HCT116 (cell line): ENCODE measurements around the gene APOBEC3C. TPM values are rescaled to one million over a fixed set of nuclear protein-coding genes. Genes with fewer than 3 reads are reported as not detected.

Source experiments
- ATAC-seq: fragments of 200-7000 bp; cut with Tn5 transposase; 2 replicates; pipeline ENCODE4 v1.9.1; 2020; ENCODE audit warnings: mild to moderate bottlenecking, moderate library complexity
- BruUV-seq: library from RNA; stranded (reverse); fragments of 400-500 nt; replicated peaks from 2 replicates; lab custom pipeline; 2021; lab: Mats Ljungman, UMichigan
- CTCF ChIA-PET: fragments of 300-600 bp; sonication (Branson Sonifier 250); formaldehyde crosslinking; loops from one replicate; lab custom pipeline; 2021; ENCODE audit warnings: antibody characterized with exemption; lab: Charles Lee
- POLR2A ChIA-PET: fragments of 300-600, 350-600 bp; sonication (Branson Sonifier 250); formaldehyde crosslinking; loops from one replicate; lab custom pipeline; 2021; ENCODE audit warnings: antibody characterized with exemption; lab: Charles Lee
- RAD21 ChIA-PET, 2 experiments: fragments of 300-600 bp; sonication (Branson Sonifier 250); formaldehyde crosslinking; loops; one replicate each; lab custom pipeline; 2023; ENCODE audit warnings: low total read pairs in 2 of 2; ENCODE audit not compliant: uncharacterized antibody in 2 of 2, unreplicated experiment in 2 of 2, low non-redundant PET in 1 of 2; lab: Charles Lee
- DNase-seq: peaks from one replicate; pipeline ENCODE4 v3.0.0-alpha.2; 2010; ENCODE audit warnings: low read depth, low spot score
- H2AFZ ChIP-seq: fragments of 200-600 bp; shearing (Covaris generic), sonication (generic); 2 replicates; pipeline ENCODE4 v1.6.1; 2017; ENCODE audit warnings: low read depth, mixed run types, mixed read lengths, antibody characterized with exemption, low read length; ENCODE audit not compliant: poor library complexity, severe bottlenecking
- H3K27ac ChIP-seq: 2 replicates; pipeline ENCODE4 v1.5.1; 2012; ENCODE audit warnings: low read depth, low read length
- H3K27me3 ChIP-seq: fragments of 200-600 bp; sonication (generic); 2 replicates; pipeline ENCODE4 v1.6.1; 2016; ENCODE audit warnings: mixed run types, low read length, mixed read lengths; ENCODE audit not compliant: insufficient read depth
- H3K36me3 ChIP-seq, 2 experiments: fragments of 200-500 bp in 1 of 2; fragments of 200-600 bp in 1 of 2; sonication (Bioruptor generic) in 1 of 2; sonication (generic) in 1 of 2; 2 replicates each; pipeline versions ENCODE4 v1.5.1 to v1.6.1; 2014 to 2016; ENCODE audit warnings: low read length in 2 of 2, inconsistent platforms in 1 of 2, mixed read lengths in 1 of 2, mixed run types in 1 of 2; ENCODE audit not compliant: insufficient read depth in 2 of 2, control insufficient read depth in 1 of 2
- H3K4me1 ChIP-seq, 2 experiments: fragments of 200-600 bp in 1 of 2; sonication (generic) in 1 of 2; 2 replicates each; pipeline versions ENCODE4 v1.5.1 to v1.6.1; 2012 to 2017; ENCODE audit warnings: low read length in 2 of 2, inconsistent platforms in 1 of 2, mild to moderate bottlenecking in 1 of 2, mixed read lengths in 1 of 2, mixed run types in 1 of 2, moderate library complexity in 1 of 2; ENCODE audit not compliant: insufficient read depth in 2 of 2, control insufficient read depth in 1 of 2
- H3K4me2 ChIP-seq: fragments of 200-600 bp; sonication (generic); 2 replicates; pipeline ENCODE4 v1.6.1; 2017; ENCODE audit warnings: mixed run types, low read length, mixed read lengths
- H3K4me3 ChIP-seq, 2 experiments: fragments of 200-600 bp in 1 of 2; sonication (generic) in 1 of 2; replicated peaks in 1 of 2; 2 replicates each; pipeline ENCODE4 v1.5.1; 2011 to 2016; ENCODE audit warnings: low read length in 2 of 2, control low read depth in 1 of 2, low read depth in 1 of 2, mild to moderate bottlenecking in 1 of 2, mixed read lengths in 1 of 2, mixed run types in 1 of 2
- H3K79me2 ChIP-seq: fragments of 200-600 bp; sonication (generic); 2 replicates; pipeline ENCODE4 v1.6.1; 2017; ENCODE audit warnings: mild to moderate bottlenecking, mixed run types, low read length, moderate library complexity, mixed read lengths; ENCODE audit not compliant: insufficient read depth
- H3K9ac ChIP-seq: fragments of 200-600 bp; sonication (generic); 2 replicates; pipeline ENCODE4 v1.6.1; 2016; ENCODE audit warnings: low read length, mixed read lengths
- H3K9me2 ChIP-seq: fragments of 200-600 bp; sonication (generic), shearing (Covaris generic); 2 replicates; pipeline ENCODE4 v1.6.1; 2017; ENCODE audit warnings: mixed run types, mild to moderate bottlenecking, moderate library complexity; ENCODE audit not compliant: insufficient read depth
- H3K9me3 ChIP-seq, 2 experiments: fragments of 200-500 bp in 1 of 2; fragments of 200-600 bp in 1 of 2; sonication (Bioruptor generic) in 1 of 2; sonication (generic) in 1 of 2; 2 replicates each; pipeline ENCODE4 v1.6.1; 2014 to 2017; ENCODE audit warnings: low read length in 2 of 2, mixed read lengths in 2 of 2, inconsistent platforms in 1 of 2, low read depth in 1 of 2, mild to moderate bottlenecking in 1 of 2, mixed run types in 1 of 2, moderate library complexity in 1 of 2; ENCODE audit not compliant: control insufficient read depth in 1 of 2, insufficient read depth in 1 of 2
- H4K20me1 ChIP-seq: fragments of 200-600 bp; sonication (generic), shearing (Covaris generic); 2 replicates; pipeline ENCODE4 v1.6.1; 2017; ENCODE audit warnings: mixed run types, mild to moderate bottlenecking, moderate library complexity; ENCODE audit not compliant: insufficient read depth
- CBX3 ChIP-seq: IDR thresholded peaks from 2 replicates; pipeline ENCODE4 v1.6.1; 2012; ENCODE audit warnings: low read depth
- ELF1 ChIP-seq: IDR thresholded peaks from 2 replicates; pipeline ENCODE4 v1.6.1; 2012; ENCODE audit warnings: low read depth, borderline replicate concordance
- EZH2 ChIP-seq: fragments of 200-600 bp; sonication (generic); IDR thresholded peaks from 2 replicates; pipeline ENCODE4 v1.6.1; 2017; ENCODE audit warnings: antibody characterized with exemption, mixed run types
- EZH2phosphoT487 ChIP-seq: fragments of 200-600 bp; IDR thresholded peaks from 2 replicates; pipeline ENCODE4 v1.6.1; 2018; ENCODE audit warnings: antibody characterized with exemption, borderline replicate concordance
- FOSL1 ChIP-seq: IDR thresholded peaks from 2 replicates; pipeline ENCODE4 v1.6.1; 2012; ENCODE audit warnings: low read depth
- JUND ChIP-seq: IDR thresholded peaks from 2 replicates; pipeline ENCODE4 v1.6.1; 2012
- POLR2AphosphoS5 ChIP-seq: IDR thresholded peaks from 2 replicates; pipeline ENCODE4 v1.6.1; 2011; ENCODE audit warnings: mild to moderate bottlenecking, low read depth, low read length, moderate library complexity
- RAD21 ChIP-seq: IDR thresholded peaks from 2 replicates; pipeline ENCODE4 v1.6.1; 2012; ENCODE audit warnings: low read depth, mild to moderate bottlenecking
- SP1 ChIP-seq: IDR thresholded peaks from 2 replicates; pipeline ENCODE4 v1.6.1; 2012; ENCODE audit warnings: low read depth
- SRF ChIP-seq: IDR thresholded peaks from 2 replicates; pipeline ENCODE4 v1.6.1; 2012; ENCODE audit warnings: low read depth
- TCF7L2 ChIP-seq: IDR thresholded peaks from 2 replicates; pipeline ENCODE4 v1.7.0; 2011; ENCODE audit warnings: borderline replicate concordance, inconsistent platforms; ENCODE audit not compliant: insufficient read depth, insufficient read length; ENCODE audit errors: extremely low read depth
- YY1 ChIP-seq: IDR thresholded peaks from 2 replicates; pipeline ENCODE4 v1.6.1; 2011; ENCODE audit warnings: low read length, low read depth, moderate library complexity, mild to moderate bottlenecking; ENCODE audit not compliant: insufficient replicate concordance; ENCODE audit errors: extremely low read depth
- ZFX ChIP-seq: fragments of 450-650 bp; IDR thresholded peaks from 2 replicates; pipeline ENCODE4 v1.6.1; 2017
- ZNF274 ChIP-seq: fragments of 200-500 bp; sonication (Bioruptor generic); IDR thresholded peaks from 2 replicates; pipeline ENCODE4 v1.6.1; 2014; ENCODE audit warnings: mild to moderate bottlenecking, low read depth, low read length, inconsistent platforms
- intact Hi-C: fragments of 100-400 bp; cut with micrococcal nuclease; formaldehyde crosslinking; loops from 2 replicates; pipeline ENCODE4 v1.10.0; 2022
- total RNA-seq: library from RNA; stranded (reverse); gene quantifications from one replicate; pipeline ENCODE4 v1.2.1, GENCODE V29; 2021; ENCODE audit not compliant: unreplicated experiment
- TF ChIP-seq, protein P1 (sequence below): IDR thresholded peaks from 2 replicates; pipeline ENCODE4 v1.6.1; 2012
- TF ChIP-seq, protein P2 (sequence below), 3 experiments: fragments of 200-600 bp in 1 of 3; sonication (generic) in 1 of 3; IDR thresholded peaks in 2 of 3; conservative IDR thresholded peaks in 1 of 3; 2 replicates each; pipeline ENCODE4 v1.5.1; 2012 to 2017; ENCODE audit warnings: low read depth in 2 of 3, low read length in 2 of 3, antibody characterized with exemption in 1 of 3, borderline replicate concordance in 1 of 3, control low read depth in 1 of 3, mild to moderate bottlenecking in 1 of 3, mixed read lengths in 1 of 3, mixed run types in 1 of 3, moderate library complexity in 1 of 3; ENCODE audit not compliant: insufficient read depth in 1 of 3
- TF ChIP-seq, protein P3 (sequence below): IDR thresholded peaks from 2 replicates; pipeline ENCODE4 v1.6.1; 2011; ENCODE audit warnings: mild to moderate bottlenecking, low read length, moderate library complexity; ENCODE audit not compliant: insufficient replicate concordance; ENCODE audit errors: extremely low read depth
- TF ChIP-seq, protein P4 (sequence below): IDR thresholded peaks from 2 replicates; pipeline ENCODE4 v1.6.1; 2012
- TF ChIP-seq, protein P5 (sequence below): IDR thresholded peaks from 2 replicates; pipeline ENCODE4 v1.6.1; 2012; ENCODE audit warnings: low read depth

The APOBEC3C gene
- total RNA-seq, 1 experiment from 2014 or later: 40.2 TPM

DNA sequence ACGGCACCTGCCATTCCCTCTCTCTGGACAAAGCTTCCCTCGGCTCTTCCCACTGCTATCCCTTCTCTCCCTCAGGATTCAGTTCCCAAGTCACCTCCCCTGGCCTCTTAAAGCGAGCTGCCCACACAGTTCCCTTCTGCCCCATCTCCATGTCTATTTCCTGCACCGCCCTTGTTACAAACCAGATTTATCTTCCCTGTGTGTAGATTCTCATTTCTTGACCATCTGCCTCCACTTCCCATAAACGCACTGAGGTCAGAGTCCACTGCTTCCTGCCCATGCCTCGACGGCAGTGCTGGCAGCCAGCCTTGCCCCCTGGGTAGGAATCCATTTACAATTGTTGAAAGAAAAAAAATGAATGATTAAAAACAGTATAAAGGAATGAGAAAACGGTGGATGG is 43.5 kb upstream of the APOBEC3C start (continued):
- no peak for TF ChIP-seq TCF7L2
- TF ChIP-seq, all 23 proteins: peak for 0

DNA sequence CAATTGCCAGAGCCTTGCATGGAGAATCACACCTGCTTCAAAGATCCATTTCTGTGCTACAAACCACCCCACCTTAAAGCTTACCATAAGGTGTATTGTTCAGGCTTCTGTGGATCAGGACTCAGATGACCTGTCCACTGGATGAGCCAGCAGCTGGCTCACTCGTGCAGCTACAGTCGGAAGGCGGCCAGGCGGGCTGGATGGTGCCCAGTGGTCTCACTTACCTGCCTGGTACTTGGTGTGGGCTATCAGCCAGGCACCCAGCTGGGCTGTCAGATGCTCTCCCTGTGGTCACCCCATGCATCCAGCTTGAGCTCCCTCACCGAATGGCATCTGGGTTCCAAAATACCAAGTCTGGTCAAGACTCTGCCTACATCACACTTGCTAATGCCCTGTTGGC is 42.9 kb upstream of the APOBEC3C start:
- BruUV-seq: no TSS peak
- Histone ChIP-seq H3K27ac (no peak overlapping the region), H3K9ac (no peak overlapping the region), H3K9me2 (no peaks in the 10 kb centered on the region), H2AFZ (no peak overlapping the region), H3K4me1 (no peaks in the 10 kb centered on the region), H4K20me1 (no peaks in the 10 kb centered on the region), H3K36me3 (no peaks in the 10 kb centered on the region), H3K27me3 (no peaks in the 10 kb centered on the region), H3K4me3 (no peak overlapping the region), H3K79me2 (no peaks in the 10 kb centered on the region), H3K9me3 (no peaks in the 10 kb centered on the region), H3K4me2 (no peak overlapping the region)
- ChIA-PET RAD21 (no interaction called here), POLR2A (no interaction called here), CTCF (no interaction called here)
- intact Hi-C loops: no loop called here
- ATAC-seq (no peak), DNase-seq (no peak)
- TF ChIP-seq RAD21 (no peak), JUND (no peak), EZH2 (no peak), SP1 (no peak), POLR2AphosphoS5 (no peak), TCF7L2 (no peak), ZNF274 (no peak), FOSL1 (no peak), ZFX (no peak), EZH2phosphoT487 (no peak), YY1 (no peak), ELF1 (no peak), SRF (no peak), CBX3 (no peak)
- TF ChIP-seq, protein P1, sequence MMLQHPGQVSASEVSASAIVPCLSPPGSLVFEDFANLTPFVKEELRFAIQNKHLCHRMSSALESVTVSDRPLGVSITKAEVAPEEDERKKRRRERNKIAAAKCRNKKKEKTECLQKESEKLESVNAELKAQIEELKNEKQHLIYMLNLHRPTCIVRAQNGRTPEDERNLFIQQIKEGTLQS: no peak
- TF ChIP-seq, protein P2, sequence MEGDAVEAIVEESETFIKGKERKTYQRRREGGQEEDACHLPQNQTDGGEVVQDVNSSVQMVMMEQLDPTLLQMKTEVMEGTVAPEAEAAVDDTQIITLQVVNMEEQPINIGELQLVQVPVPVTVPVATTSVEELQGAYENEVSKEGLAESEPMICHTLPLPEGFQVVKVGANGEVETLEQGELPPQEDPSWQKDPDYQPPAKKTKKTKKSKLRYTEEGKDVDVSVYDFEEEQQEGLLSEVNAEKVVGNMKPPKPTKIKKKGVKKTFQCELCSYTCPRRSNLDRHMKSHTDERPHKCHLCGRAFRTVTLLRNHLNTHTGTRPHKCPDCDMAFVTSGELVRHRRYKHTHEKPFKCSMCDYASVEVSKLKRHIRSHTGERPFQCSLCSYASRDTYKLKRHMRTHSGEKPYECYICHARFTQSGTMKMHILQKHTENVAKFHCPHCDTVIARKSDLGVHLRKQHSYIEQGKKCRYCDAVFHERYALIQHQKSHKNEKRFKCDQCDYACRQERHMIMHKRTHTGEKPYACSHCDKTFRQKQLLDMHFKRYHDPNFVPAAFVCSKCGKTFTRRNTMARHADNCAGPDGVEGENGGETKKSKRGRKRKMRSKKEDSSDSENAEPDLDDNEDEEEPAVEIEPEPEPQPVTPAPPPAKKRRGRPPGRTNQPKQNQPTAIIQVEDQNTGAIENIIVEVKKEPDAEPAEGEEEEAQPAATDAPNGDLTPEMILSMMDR (IDR thresholded peaks at IDR 0.05 in 2 of 3, conservative IDR thresholded peaks at IDR 0.05 in 1 of 3; ENCODE audit: borderline replicate concordance in 1 of 3, insufficient read depth in 1 of 3, low read depth in 2 of 3, low read length in 2 of 3): no peak
- TF ChIP-seq, protein P3, sequence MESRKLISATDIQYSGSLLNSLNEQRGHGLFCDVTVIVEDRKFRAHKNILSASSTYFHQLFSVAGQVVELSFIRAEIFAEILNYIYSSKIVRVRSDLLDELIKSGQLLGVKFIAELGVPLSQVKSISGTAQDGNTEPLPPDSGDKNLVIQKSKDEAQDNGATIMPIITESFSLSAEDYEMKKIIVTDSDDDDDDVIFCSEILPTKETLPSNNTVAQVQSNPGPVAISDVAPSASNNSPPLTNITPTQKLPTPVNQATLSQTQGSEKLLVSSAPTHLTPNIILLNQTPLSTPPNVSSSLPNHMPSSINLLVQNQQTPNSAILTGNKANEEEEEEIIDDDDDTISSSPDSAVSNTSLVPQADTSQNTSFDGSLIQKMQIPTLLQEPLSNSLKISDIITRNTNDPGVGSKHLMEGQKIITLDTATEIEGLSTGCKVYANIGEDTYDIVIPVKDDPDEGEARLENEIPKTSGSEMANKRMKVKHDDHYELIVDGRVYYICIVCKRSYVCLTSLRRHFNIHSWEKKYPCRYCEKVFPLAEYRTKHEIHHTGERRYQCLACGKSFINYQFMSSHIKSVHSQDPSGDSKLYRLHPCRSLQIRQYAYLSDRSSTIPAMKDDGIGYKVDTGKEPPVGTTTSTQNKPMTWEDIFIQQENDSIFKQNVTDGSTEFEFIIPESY: no peak
- TF ChIP-seq, protein P4, sequence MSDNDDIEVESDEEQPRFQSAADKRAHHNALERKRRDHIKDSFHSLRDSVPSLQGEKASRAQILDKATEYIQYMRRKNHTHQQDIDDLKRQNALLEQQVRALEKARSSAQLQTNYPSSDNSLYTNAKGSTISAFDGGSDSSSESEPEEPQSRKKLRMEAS: no peak
- TF ChIP-seq, protein P5, sequence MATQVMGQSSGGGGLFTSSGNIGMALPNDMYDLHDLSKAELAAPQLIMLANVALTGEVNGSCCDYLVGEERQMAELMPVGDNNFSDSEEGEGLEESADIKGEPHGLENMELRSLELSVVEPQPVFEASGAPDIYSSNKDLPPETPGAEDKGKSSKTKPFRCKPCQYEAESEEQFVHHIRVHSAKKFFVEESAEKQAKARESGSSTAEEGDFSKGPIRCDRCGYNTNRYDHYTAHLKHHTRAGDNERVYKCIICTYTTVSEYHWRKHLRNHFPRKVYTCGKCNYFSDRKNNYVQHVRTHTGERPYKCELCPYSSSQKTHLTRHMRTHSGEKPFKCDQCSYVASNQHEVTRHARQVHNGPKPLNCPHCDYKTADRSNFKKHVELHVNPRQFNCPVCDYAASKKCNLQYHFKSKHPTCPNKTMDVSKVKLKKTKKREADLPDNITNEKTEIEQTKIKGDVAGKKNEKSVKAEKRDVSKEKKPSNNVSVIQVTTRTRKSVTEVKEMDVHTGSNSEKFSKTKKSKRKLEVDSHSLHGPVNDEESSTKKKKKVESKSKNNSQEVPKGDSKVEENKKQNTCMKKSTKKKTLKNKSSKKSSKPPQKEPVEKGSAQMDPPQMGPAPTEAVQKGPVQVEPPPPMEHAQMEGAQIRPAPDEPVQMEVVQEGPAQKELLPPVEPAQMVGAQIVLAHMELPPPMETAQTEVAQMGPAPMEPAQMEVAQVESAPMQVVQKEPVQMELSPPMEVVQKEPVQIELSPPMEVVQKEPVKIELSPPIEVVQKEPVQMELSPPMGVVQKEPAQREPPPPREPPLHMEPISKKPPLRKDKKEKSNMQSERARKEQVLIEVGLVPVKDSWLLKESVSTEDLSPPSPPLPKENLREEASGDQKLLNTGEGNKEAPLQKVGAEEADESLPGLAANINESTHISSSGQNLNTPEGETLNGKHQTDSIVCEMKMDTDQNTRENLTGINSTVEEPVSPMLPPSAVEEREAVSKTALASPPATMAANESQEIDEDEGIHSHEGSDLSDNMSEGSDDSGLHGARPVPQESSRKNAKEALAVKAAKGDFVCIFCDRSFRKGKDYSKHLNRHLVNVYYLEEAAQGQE: no peak
